PC-9 (cell line): ENCODE data around the gene KLC1. TPM values are rescaled to one million over a fixed set of nuclear protein-coding genes. Genes with fewer than 3 reads are reported as not detected.
"Not testable (repeated sequence)": the region's sequence is repeated elsewhere in the genome, so short reads cannot be mapped to it uniquely, and the experiment has no call there.

Experiments
- BruUV-seq: library from RNA; stranded (reverse); fragments of 400-500 nt; replicated peaks from 2 replicates; lab custom pipeline; 2021; lab: Mats Ljungman, UMichigan
- CTCF ChIA-PET: fragments of 300-600 bp; sonication (Branson Sonifier 250); formaldehyde crosslinking; loops from one replicate; lab custom pipeline; 2022; ENCODE audit warnings: antibody characterized with exemption; lab: Charles Lee
- POLR2A ChIA-PET: fragments of 300-600 bp; sonication (Branson Sonifier 250); formaldehyde crosslinking; loops from one replicate; lab custom pipeline; 2022; ENCODE audit warnings: antibody characterized with exemption; ENCODE audit not compliant: unreplicated experiment; lab: Charles Lee
- DNase-seq, 2 experiments: peaks; one replicate each; pipeline versions ENCODE4 v3.0.0 to v3.0.0-alpha.2; 2015 to 2022; ENCODE audit warnings: mixed read lengths in 1 of 2
- H2AFZ ChIP-seq: fragments of 200-600 bp; sonication (generic); 2 replicates; pipeline ENCODE4 v1.8.1; 2017; ENCODE audit warnings: antibody characterized with exemption
- H3F3A ChIP-seq: fragments of 200-600 bp; sonication (generic); 2 replicates; pipeline ENCODE4 v1.8.1; 2017; ENCODE audit warnings: antibody characterized with exemption, mild to moderate bottlenecking, low read depth; ENCODE audit not compliant: insufficient read depth
- H3K27ac ChIP-seq: fragments of 200-600 bp; sonication (generic); 2 replicates; pipeline ENCODE4 v1.6.1; 2016; ENCODE audit warnings: mixed run types
- H3K27me3 ChIP-seq: fragments of 200-600 bp; sonication (generic); 2 replicates; pipeline ENCODE4 v1.6.1; 2016; ENCODE audit warnings: low read depth, mixed run types; ENCODE audit not compliant: insufficient read depth
- H3K36me3 ChIP-seq: fragments of 200-600 bp; sonication (generic); 2 replicates; pipeline ENCODE4 v1.6.1; 2016; ENCODE audit warnings: low read depth, mixed run types
- H3K4me1 ChIP-seq: fragments of 200-600 bp; sonication (generic); replicated peaks from 2 replicates; pipeline ENCODE4 v1.6.1; 2016; ENCODE audit warnings: mixed run types; ENCODE audit not compliant: insufficient read depth
- H3K4me2 ChIP-seq: fragments of 200-600 bp; sonication (generic); 2 replicates; pipeline ENCODE4 v1.6.1; 2017; ENCODE audit warnings: mixed run types
- H3K4me3 ChIP-seq: fragments of 200-600 bp; sonication (generic); 2 replicates; pipeline ENCODE4 v1.6.1; 2016; ENCODE audit warnings: mixed run types
- H3K79me2 ChIP-seq: fragments of 200-600 bp; sonication (generic); 2 replicates; pipeline ENCODE4 v1.6.1; 2017; ENCODE audit warnings: low read depth, mixed run types
- H3K9me2 ChIP-seq: fragments of 200-600 bp; sonication (generic); 2 replicates; pipeline ENCODE4 v1.8.1; 2017; ENCODE audit warnings: mild to moderate bottlenecking; ENCODE audit not compliant: insufficient read depth
- H3K9me3 ChIP-seq: fragments of 200-600 bp; sonication (generic); 2 replicates; pipeline ENCODE4 v1.8.1; 2016; ENCODE audit warnings: low read depth; ENCODE audit not compliant: insufficient read depth
- H4K20me1 ChIP-seq: fragments of 200-600 bp; sonication (generic); 2 replicates; pipeline ENCODE4 v1.8.1; 2017; ENCODE audit not compliant: insufficient read depth
- CTCF ChIP-seq: fragments of 200-600 bp; sonication (generic); conservative IDR thresholded peaks from 2 replicates; pipeline ENCODE4 v1.6.1; 2017; ENCODE audit warnings: mixed run types, antibody characterized with exemption, mild to moderate bottlenecking, moderate library complexity
- EZH2 ChIP-seq: fragments of 200-600 bp; sonication (generic); IDR thresholded peaks from 2 replicates; pipeline ENCODE4 v1.8.0; 2017; ENCODE audit warnings: antibody characterized with exemption, low read depth
- intact Hi-C: fragments of 100-400 bp; cut with micrococcal nuclease; formaldehyde crosslinking; loops from one replicate; pipeline ENCODE4 v1.10.0; 2022; ENCODE audit not compliant: unreplicated experiment
- total RNA-seq: library from RNA; stranded (reverse); gene quantifications from 2 replicates; pipeline ENCODE4 v1.2.3, GENCODE V29; 2021

Gene KLC1
- total RNA-seq, 1 experiment from 2014 or later: 254 TPM

DNA sequence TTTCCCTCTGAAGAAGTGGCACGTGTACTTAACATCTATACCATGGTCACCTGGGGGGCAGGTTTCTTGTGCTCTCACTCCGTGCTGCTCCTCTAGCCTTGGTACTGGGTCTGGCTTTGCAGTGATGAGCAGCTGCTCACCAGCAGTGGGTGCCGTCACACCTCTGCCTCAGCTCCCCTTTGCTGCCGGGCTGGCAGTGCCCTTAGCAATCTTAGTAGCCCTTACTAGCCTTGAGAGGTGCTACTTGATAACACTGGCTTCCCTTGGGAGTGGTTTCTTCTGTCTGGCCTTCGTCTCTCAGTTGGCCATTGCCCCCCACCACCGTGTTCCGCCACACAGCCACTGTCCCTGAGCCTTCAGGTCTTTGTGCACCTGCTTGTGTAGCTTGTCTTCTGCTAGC, 22.6 kb downstream of the KLC1 start:
- H3F3A ChIP-seq: peaks cover 49% of the 10 kb centered on the region; the same call in 1 of the 2 replicates
- TF ChIP-seq CTCF: no peak
- CTCF ChIA-PET: interaction anchor here (1.1 kb wide), 1 partner anchor 16 kb away, joined by 4 read pairs; no protein-coding TSS in a partner anchor
- H2AFZ ChIP-seq: no peak overlapping the region
- H4K20me1 ChIP-seq: peaks cover 81% of the 10 kb centered on the region
- H3K9me3 ChIP-seq: no peaks in the 10 kb centered on the region
- no TSS peak for BruUV-seq
- H3K27ac ChIP-seq: no peak overlapping the region
- H3K4me1 ChIP-seq: peaks cover 11% of the 10 kb centered on the region
- H3K4me2 ChIP-seq: no peak overlapping the region
- POLR2A ChIA-PET: no interaction called here
- H3K36me3 ChIP-seq: peaks cover 19% of the 10 kb centered on the region
- no peaks in the 10 kb centered on the region for H3K9me2 ChIP-seq
- no peaks in the 10 kb centered on the region for H3K27me3 ChIP-seq
- peaks cover 86% of the 10 kb centered on the region for H3K79me2 ChIP-seq
- DNase-seq: no peak
- intact Hi-C loops: loop anchor here (10.0 kb wide), 1 partner anchor 147 kb away; no protein-coding TSS in a partner anchor
- no peak overlapping the region for H3K4me3 ChIP-seq

GRCh38 chr14:103652806-103653205, 23.8 kb downstream of the KLC1 start:
- peaks cover 11% of the 10 kb centered on the region for H3K4me1 ChIP-seq
- no peak overlapping the region for H3K4me3 ChIP-seq
- H3K36me3 ChIP-seq: peaks cover 27% of the 10 kb centered on the region
- POLR2A ChIA-PET: no interaction called here
- no peak overlapping the region for H3K4me2 ChIP-seq
- no peak for TF ChIP-seq EZH2
- TF ChIP-seq CTCF: no peak
- H4K20me1 ChIP-seq: peaks cover 69% of the 10 kb centered on the region
- H3F3A ChIP-seq: peaks cover 42% of the 10 kb centered on the region; the same call in 1 of the 2 replicates
- no peak overlapping the region for H2AFZ ChIP-seq
- H3K9me3 ChIP-seq: no peaks in the 10 kb centered on the region
- no peaks in the 10 kb centered on the region for H3K27me3 ChIP-seq
- no peak overlapping the region for H3K27ac ChIP-seq
- no peak for DNase-seq
- BruUV-seq: no TSS peak
- peaks cover 73% of the 10 kb centered on the region for H3K79me2 ChIP-seq
- H3K9me2 ChIP-seq: no peaks in the 10 kb centered on the region
- CTCF ChIA-PET: no interaction called here
- intact Hi-C loops: loop anchor here (10.0 kb wide), 1 partner anchor 148 kb away; no protein-coding TSS in a partner anchor

DNA sequence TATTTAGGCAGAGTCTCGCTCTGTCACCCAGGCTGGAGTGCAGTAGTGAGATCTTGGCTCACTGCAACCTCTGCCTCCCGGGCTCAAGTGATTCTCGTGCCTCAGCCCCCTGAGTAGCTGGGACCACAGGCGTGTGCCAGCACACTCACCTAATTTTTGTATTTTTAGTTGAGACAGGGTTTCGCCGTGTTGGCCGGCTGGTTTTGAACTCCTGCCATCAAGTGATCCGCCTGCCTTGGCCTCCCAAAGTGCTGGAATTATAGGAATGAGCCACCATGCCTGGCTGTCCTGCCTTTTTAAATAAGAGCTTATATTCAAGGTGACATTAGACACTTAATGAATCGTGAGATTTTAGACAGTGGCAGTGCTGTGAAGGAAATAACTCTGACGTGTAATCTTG, 24.3 kb downstream of the KLC1 start:
- H3K27me3 ChIP-seq, H3K9me3 ChIP-seq, POLR2A ChIA-PET, CTCF ChIA-PET, H3K9me2 ChIP-seq, H3K4me3 ChIP-seq, BruUV-seq, H3K27ac ChIP-seq, H3K4me2 ChIP-seq, DNase-seq, H2AFZ ChIP-seq: not testable (repeated sequence)
- peaks cover 69% of the 10 kb centered on the region for H4K20me1 ChIP-seq
- H3K4me1 ChIP-seq: peaks cover 11% of the 10 kb centered on the region
- peaks cover 31% of the 10 kb centered on the region for H3K36me3 ChIP-seq
- H3K79me2 ChIP-seq: peaks cover 68% of the 10 kb centered on the region
- intact Hi-C loops: loop anchor here (10.0 kb wide), 1 partner anchor 149 kb away; no protein-coding TSS in a partner anchor
- peaks cover 38% of the 10 kb centered on the region; the same call in 1 of the 2 replicates for H3F3A ChIP-seq
